Activated CD4-positive, CD25-positive, alpha-beta regulatory T cell (primary cell): ENCODE data around the gene KLK14.

Experiments used
- DNase-seq, 4 experiments: peaks; one replicate each; lab custom pipeline; 2025; lab: John Stamatoyannopoulos, UW

KLK14 gene

GRCh38 chr19:51044327-51044726 lies 38.4 kb downstream of the KLK14 start:
- DNase-seq = no peak

- DNase-seq = no peak
These were observed 39.2 kb downstream of the KLK14 start for GRCh38 chr19:51043497-51043896.

- DNase-seq = no peak
These were observed 42.5 kb downstream of the KLK14 start for GRCh38 chr19:51040151-51040550.

GRCh38 chr19:51036519-51036918 lies 46.2 kb downstream of the KLK14 start:
- DNase-seq = no peak

- DNase-seq = no peak
These were observed 48.0 kb downstream of the KLK14 start, which contains the start of gene KLK12 for GRCh38 chr19:51034704-51035103. KLK12 (minus strand) TSS chr19:51035002; CDS start chr19:51034621, 381 bp downstream.

- no peak for DNase-seq
These were observed 50.8 kb downstream of the KLK14 start for GRCh38 chr19:51031880-51032225.

- no peak for DNase-seq
These were observed 51.3 kb downstream of the KLK14 start for GRCh38 chr19:51031220-51031879.

GRCh38 chr19:51030631-51031030 lies 52.1 kb downstream of the KLK14 start:
- no peak for DNase-seq

- DNase-seq = no peak
These were observed 53.0 kb downstream of the KLK14 start for GRCh38 chr19:51029718-51030117.
